Activated B cell treated with CpG ODN at 0.5 μM for 24 hours (primary cell): ENCODE data around the gene NUMB. TPM values are rescaled to one million over a fixed set of nuclear protein-coding genes. Genes with fewer than 3 reads are reported as not detected.
A peak's percentile ranks its signal among the peaks of the same experiment; 100 is the strongest.

Source experiments
- ATAC-seq: fragments of 200-7000 bp; cut with Tn5 transposase; one replicate; pipeline ENCODE4 v1.10.0; 2021; ENCODE audit warnings: low read depth, mild to moderate bottlenecking, moderate library complexity
- CTCF ChIA-PET: fragments of 350-600 bp; sonication (Branson Sonifier 250); formaldehyde crosslinking; loops from one replicate; lab custom pipeline; 2021; ENCODE audit warnings: antibody characterized with exemption; lab: Charles Lee
- POLR2A ChIA-PET: fragments of 350-600 bp; sonication (Branson Sonifier 250); formaldehyde crosslinking; loops from one replicate; lab custom pipeline; 2021; ENCODE audit warnings: antibody characterized with exemption; lab: Charles Lee
- DNase-seq: peaks from one replicate; pipeline ENCODE4 v3.0.0; 2022
- H3K27ac Mint-ChIP-seq: one replicate; pipeline ENCODE4 v1.8.0; 2020; ENCODE audit warnings: mixed read lengths
- H3K27me3 Mint-ChIP-seq: one replicate; pipeline ENCODE4 v1.8.0; 2021; ENCODE audit warnings: mixed read lengths
- H3K36me3 Mint-ChIP-seq: one replicate; pipeline ENCODE4 v1.8.0; 2021; ENCODE audit warnings: low read depth, mixed read lengths
- H3K4me1 Mint-ChIP-seq: one replicate; pipeline ENCODE4 v1.8.0; 2021; ENCODE audit warnings: mixed read lengths
- H3K4me3 Mint-ChIP-seq: one replicate; pipeline ENCODE4 v1.8.0; 2020; ENCODE audit warnings: mild to moderate bottlenecking, mixed read lengths
- H3K9me3 Mint-ChIP-seq: one replicate; pipeline ENCODE4 v1.8.0; 2020; ENCODE audit warnings: mixed read lengths
- intact Hi-C: fragments of 100-400 bp; cut with micrococcal nuclease; formaldehyde crosslinking; loops from one replicate; pipeline ENCODE4 v1.15.1; 2024
- total RNA-seq: library from RNA; stranded (reverse); gene quantifications from 2 replicates; pipeline ENCODE4 v1.2.3, GENCODE V29; 2022
- TF ChIP-seq, protein P1 (sequence below): fragments of 200-600 bp; IDR thresholded peaks from one replicate; pipeline ENCODE4 v1.8.0; 2022; ENCODE audit warnings: antibody characterized with exemption, mild to moderate bottlenecking

The NUMB gene
- total RNA-seq, 1 donor from 2014 or later, result 71.4 TPM

DNA sequence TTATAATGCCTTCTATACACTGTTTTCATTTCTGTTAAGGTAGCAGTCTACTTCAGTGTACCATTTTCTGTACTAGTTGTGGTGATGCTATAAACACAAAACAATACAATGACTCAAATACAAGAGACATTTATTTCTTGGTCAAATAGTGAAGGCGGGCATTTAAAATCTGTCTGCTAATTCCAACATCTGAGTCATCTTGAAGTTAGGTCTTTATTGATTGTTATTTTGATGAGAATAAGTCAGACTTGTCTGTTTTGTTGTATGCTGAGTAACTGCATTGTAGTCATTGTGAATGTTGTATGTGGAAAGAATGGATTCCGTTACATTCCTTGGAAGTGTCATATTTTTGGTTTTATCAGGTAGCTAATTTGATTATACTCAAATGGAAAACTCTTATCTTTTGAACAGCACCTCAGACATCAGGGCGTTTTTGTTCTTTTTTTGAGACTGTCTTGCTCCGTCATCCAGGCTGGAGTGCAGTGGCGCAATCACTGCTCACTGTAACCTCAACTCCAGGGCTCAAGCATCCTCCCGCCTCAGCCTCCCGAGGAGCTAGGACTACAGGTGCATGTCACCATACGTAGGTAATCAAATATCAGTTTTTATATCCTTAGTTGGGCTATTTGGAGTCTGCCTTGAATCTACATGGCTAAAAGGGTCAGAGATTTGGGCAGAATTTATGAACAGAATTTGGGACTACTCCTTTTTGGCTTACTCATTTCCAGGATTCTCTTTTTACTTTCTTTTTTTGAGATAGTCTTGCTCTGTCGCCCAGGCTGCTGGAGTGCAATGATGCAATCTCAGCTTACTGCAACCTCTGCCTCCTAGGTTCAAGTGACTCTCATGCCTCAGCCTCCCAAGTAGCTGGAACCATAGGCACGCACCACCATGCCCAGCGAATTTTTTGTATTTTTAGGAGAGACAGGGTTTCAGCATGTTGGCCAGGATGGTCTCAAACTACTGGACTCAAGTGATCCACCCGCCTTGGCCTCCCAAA lies 164.3 kb downstream of the NUMB start:
- Mint-ChIP-seq H3K27me3 (no peaks in the 10 kb centered on the region), H3K4me3 (no peak overlapping the region), H3K4me1 (peaks cover 4% of the 10 kb centered on the region), H3K9me3 (no peaks in the 10 kb centered on the region), H3K36me3 (peaks cover 35% of the 10 kb centered on the region), H3K27ac (no peak overlapping the region)
- intact Hi-C loops, result no loop called here
- ChIA-PET POLR2A (interaction anchor here (0.7 to 1.4 kb wide), 3 partner anchors 13 to 196 kb away, joined by 6 to 18 read pairs (median 8); partner anchors contain the start of gene RIOX1), CTCF (interaction anchor here (1.0 to 3.3 kb wide), 19 partner anchors 10 to 339 kb away, joined by 3 to 205 read pairs (median 5); partner anchors contain the start of genes NUMB and RIOX1)
- DNase-seq, result no peak
- TF ChIP-seq, protein P1, sequence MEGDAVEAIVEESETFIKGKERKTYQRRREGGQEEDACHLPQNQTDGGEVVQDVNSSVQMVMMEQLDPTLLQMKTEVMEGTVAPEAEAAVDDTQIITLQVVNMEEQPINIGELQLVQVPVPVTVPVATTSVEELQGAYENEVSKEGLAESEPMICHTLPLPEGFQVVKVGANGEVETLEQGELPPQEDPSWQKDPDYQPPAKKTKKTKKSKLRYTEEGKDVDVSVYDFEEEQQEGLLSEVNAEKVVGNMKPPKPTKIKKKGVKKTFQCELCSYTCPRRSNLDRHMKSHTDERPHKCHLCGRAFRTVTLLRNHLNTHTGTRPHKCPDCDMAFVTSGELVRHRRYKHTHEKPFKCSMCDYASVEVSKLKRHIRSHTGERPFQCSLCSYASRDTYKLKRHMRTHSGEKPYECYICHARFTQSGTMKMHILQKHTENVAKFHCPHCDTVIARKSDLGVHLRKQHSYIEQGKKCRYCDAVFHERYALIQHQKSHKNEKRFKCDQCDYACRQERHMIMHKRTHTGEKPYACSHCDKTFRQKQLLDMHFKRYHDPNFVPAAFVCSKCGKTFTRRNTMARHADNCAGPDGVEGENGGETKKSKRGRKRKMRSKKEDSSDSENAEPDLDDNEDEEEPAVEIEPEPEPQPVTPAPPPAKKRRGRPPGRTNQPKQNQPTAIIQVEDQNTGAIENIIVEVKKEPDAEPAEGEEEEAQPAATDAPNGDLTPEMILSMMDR, result no peak
- no peak for ATAC-seq

DNA sequence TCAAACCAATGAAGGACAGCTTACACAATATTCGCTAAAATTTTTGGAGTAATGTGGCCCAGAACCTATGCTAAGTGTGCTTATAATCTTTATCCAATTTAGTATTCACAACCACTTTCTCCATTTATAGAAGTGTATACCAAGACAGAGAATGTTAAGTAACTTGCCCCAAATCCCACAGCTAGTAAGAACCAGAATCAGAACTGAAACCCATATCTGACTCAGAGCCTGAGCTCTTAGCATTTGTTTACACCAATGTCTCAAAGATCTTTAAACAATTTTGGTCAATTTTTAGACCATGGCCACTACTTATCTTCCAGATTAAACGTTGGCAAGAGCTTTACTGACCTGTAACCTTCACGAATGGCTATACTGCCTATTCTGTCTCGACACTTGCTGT lies 168.1 kb downstream of the NUMB start:
- H3K27ac Mint-ChIP-seq, result peak overlapping the region; percentile 14
- peaks cover 55% of the 10 kb centered on the region for H3K36me3 Mint-ChIP-seq
- H3K4me3 Mint-ChIP-seq, result no peak overlapping the region
- POLR2A ChIA-PET, result no interaction called here
- CTCF ChIA-PET, result interaction anchor here (0.6 to 1.6 kb wide), 3 partner anchors 45 to 182 kb away, joined by 3 to 6 read pairs (median 3); no protein-coding TSS in a partner anchor
- H3K4me1 Mint-ChIP-seq, result peaks cover 4% of the 10 kb centered on the region
- intact Hi-C loops, result no loop called here
- TF ChIP-seq, protein P1, result no peak
- ATAC-seq (no peak), DNase-seq (no peak)
- H3K9me3 Mint-ChIP-seq, result no peaks in the 10 kb centered on the region
- H3K27me3 Mint-ChIP-seq, result no peaks in the 10 kb centered on the region

DNA sequence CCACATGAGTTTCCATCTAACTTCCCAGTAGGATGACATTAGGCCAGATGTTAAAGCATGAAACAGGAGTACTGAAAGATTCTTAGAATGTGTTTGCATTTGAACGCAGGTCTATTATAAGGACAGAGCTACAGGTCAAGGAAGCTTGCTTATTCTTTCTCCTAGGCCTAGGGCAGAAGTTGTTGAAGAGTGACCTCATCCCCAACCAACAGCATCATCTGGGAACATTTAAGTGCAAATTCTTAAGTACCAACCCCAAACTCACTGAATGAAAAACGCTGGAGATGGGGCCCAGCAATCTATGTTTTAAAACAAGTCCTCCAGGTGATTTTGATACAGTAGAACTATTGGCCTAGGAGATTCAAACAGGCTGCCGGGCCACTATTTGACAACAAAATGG lies 168.6 kb downstream of the NUMB start:
- Mint-ChIP-seq H3K27me3 (no peaks in the 10 kb centered on the region), H3K36me3 (peaks cover 58% of the 10 kb centered on the region), H3K4me3 (no peak overlapping the region), H3K27ac (no peak overlapping the region), H3K4me1 (peaks cover 4% of the 10 kb centered on the region), H3K9me3 (no peaks in the 10 kb centered on the region)
- DNase-seq, result no peak
- TF ChIP-seq, protein P1, result no peak
- CTCF ChIA-PET, result interaction anchor here (0.6 to 1.6 kb wide), 3 partner anchors 45 to 182 kb away, joined by 3 to 6 read pairs (median 3); no protein-coding TSS in a partner anchor
- intact Hi-C loops, result no loop called here
- POLR2A ChIA-PET, result no interaction called here
- ATAC-seq, result no peak

DNA sequence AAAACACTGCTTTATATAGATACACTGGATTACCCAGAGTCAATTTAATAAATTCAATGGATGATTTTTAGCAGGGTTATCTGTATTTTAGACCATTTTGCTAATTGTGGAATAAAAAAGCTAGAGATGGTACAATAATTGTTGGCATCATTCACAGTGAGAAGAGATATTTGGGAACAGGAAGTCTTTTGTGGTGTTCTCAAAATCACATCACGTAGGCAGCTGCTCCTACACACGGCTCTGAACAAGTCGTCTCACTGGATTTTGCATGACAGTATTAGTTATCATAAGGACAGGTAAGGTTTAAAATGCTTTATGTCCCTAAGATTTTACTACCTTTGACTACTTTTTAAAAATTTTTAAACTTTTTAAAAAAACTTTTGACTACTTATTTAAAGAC lies 169.0 kb downstream of the NUMB start:
- Mint-ChIP-seq H3K4me3 (no peak overlapping the region), H3K27me3 (no peaks in the 10 kb centered on the region), H3K27ac (no peak overlapping the region), H3K9me3 (no peaks in the 10 kb centered on the region), H3K36me3 (peaks cover 61% of the 10 kb centered on the region), H3K4me1 (peaks cover 4% of the 10 kb centered on the region)
- CTCF ChIA-PET, result interaction anchor here (1.6 kb wide), 1 partner anchor 183 kb away, joined by 6 read pairs; no protein-coding TSS in a partner anchor
- TF ChIP-seq, protein P1, result no peak
- intact Hi-C loops, result no loop called here
- POLR2A ChIA-PET, result no interaction called here
- ATAC-seq (no peak), DNase-seq (no peak)

DNA sequence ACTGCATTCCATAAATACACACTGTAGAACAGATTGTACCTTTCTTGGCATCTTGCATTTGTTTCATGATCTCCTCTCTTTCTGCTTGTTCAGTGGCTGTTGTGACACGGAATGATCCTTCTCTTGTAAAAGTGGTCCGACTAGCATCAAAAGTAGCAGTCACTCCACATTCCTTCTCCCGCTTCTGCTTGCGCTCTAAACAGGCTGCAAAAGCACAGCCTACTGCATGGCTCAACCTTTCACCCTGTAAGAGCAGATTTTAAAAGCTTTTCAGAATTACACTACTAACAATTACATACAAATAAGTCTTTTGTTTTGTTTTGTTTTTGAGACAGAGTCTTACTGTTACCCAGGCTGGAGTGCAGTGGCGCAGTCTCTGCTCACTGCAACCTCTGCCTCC lies 171.3 kb downstream of the NUMB start:
- Mint-ChIP-seq H3K36me3 (peaks cover 69% of the 10 kb centered on the region), H3K9me3 (no peaks in the 10 kb centered on the region)
- CTCF ChIA-PET, result interaction anchor here (0.7 kb wide), 1 partner anchor 185 kb away, joined by 3 read pairs; no protein-coding TSS in a partner anchor

More for the DNA sequence above, 171.3 kb downstream of the NUMB start:
- POLR2A ChIA-PET, result no interaction called here
- DNase-seq (no peak), ATAC-seq (no peak)
- no peak overlapping the region for H3K27ac Mint-ChIP-seq
- H3K4me3 Mint-ChIP-seq, result no peak overlapping the region
- TF ChIP-seq, protein P1, result no peak
- H3K4me1 Mint-ChIP-seq, result peaks cover 4% of the 10 kb centered on the region
- H3K27me3 Mint-ChIP-seq, result no peaks in the 10 kb centered on the region
- intact Hi-C loops, result no loop called here
